GM23248 (cell line): ENCODE data around the gene STIP1. TPM values are rescaled to one million over a fixed set of nuclear protein-coding genes. Genes with fewer than 3 reads are reported as not detected.
A peak's percentile ranks its signal among the peaks of the same experiment; 100 is the strongest.

Experiments used
- DNase-seq: peaks from one replicate; pipeline ENCODE4 v3.0.0-alpha.2; 2015
- H2AFZ ChIP-seq: fragments of 200-600 bp; sonication (generic); 2 replicates; pipeline ENCODE4 v1.6.1; 2016; ENCODE audit warnings: antibody characterized with exemption
- H3F3A ChIP-seq: fragments of 200-600 bp; sonication (generic); 2 replicates; pipeline ENCODE4 v1.6.1; 2016; ENCODE audit warnings: mild to moderate bottlenecking, antibody characterized with exemption, mixed run types; ENCODE audit not compliant: insufficient read depth
- H3K27ac ChIP-seq: fragments of 200-600 bp; sonication (generic); 2 replicates; pipeline ENCODE4 v1.5.1; 2016; ENCODE audit warnings: mild to moderate bottlenecking
- H3K27me3 ChIP-seq: fragments of 200-600 bp; sonication (generic); replicated peaks from 2 replicates; pipeline ENCODE4 v1.6.1; 2016; ENCODE audit warnings: mild to moderate bottlenecking; ENCODE audit not compliant: insufficient read depth
- H3K36me3 ChIP-seq: fragments of 200-600 bp; sonication (generic); 2 replicates; pipeline ENCODE4 v1.6.1; 2016; ENCODE audit warnings: low read depth, mild to moderate bottlenecking
- H3K4me1 ChIP-seq: fragments of 200-600 bp; sonication (generic); 2 replicates; pipeline ENCODE4 v1.6.1; 2016; ENCODE audit warnings: mild to moderate bottlenecking; ENCODE audit not compliant: insufficient read depth
- H3K4me2 ChIP-seq: fragments of 200-600 bp; sonication (generic); one replicate; pipeline ENCODE4 v1.6.1; 2016; ENCODE audit warnings: mild to moderate bottlenecking; ENCODE audit not compliant: unreplicated experiment
- H3K4me3 ChIP-seq: fragments of 200-600 bp; sonication (generic); 2 replicates; pipeline ENCODE4 v1.5.1; 2016; ENCODE audit warnings: mild to moderate bottlenecking
- H3K79me2 ChIP-seq: fragments of 200-600 bp; sonication (generic); 2 replicates; pipeline ENCODE4 v1.6.1; 2016; ENCODE audit warnings: mild to moderate bottlenecking; ENCODE audit not compliant: insufficient read depth
- H3K9ac ChIP-seq: fragments of 200-600 bp; sonication (generic); 2 replicates; pipeline ENCODE4 v1.6.1; 2016; ENCODE audit warnings: mild to moderate bottlenecking
- H3K9me2 ChIP-seq: fragments of 200-600 bp; sonication (generic); 2 replicates; pipeline ENCODE4 v1.6.1; 2016; ENCODE audit warnings: mixed run types, mild to moderate bottlenecking, moderate library complexity; ENCODE audit not compliant: insufficient read depth
- H3K9me3 ChIP-seq: fragments of 200-600 bp; sonication (generic); one replicate; pipeline ENCODE4 v1.6.1; 2017; ENCODE audit warnings: low read depth
- H4K20me1 ChIP-seq: fragments of 200-600 bp; sonication (generic); 2 replicates; pipeline ENCODE4 v1.6.0; 2016; ENCODE audit not compliant: insufficient read depth
- EZH2 ChIP-seq: fragments of 200-600 bp; sonication (generic); IDR thresholded peaks from 2 replicates; pipeline ENCODE4 v1.6.1; 2018; ENCODE audit warnings: antibody characterized with exemption, mild to moderate bottlenecking; ENCODE audit not compliant: insufficient read depth, poor library complexity, severe bottlenecking
- EZH2phosphoT487 ChIP-seq: fragments of 200-600 bp; sonication (generic); IDR thresholded peaks from 2 replicates; pipeline ENCODE4 v1.6.1; 2018; ENCODE audit warnings: antibody characterized with exemption, moderate library complexity, mild to moderate bottlenecking, low read depth; ENCODE audit not compliant: insufficient read depth
- WGBS, 2 experiments: methylation state at CpG; one replicate each; pipeline ENCODE4 v1.1.6; 2015 to 2017; ENCODE audit warnings: low lambda C conversion rate in 2 of 2, low coverage in 1 of 2; ENCODE audit errors: missing lambda C conversion rate in 2 of 2; 5-methylcytosine and 5-hydroxymethylcytosine counted together
- in situ Hi-C: fragments of 300-500 bp; cut with MboI; formaldehyde crosslinking; loops from 2 replicates; pipeline ENCODE4 v1.15.0; 2020
- polyA plus RNA-seq: library from polyadenylated mRNA; unstranded; fragments of >200 nt; fragmentation: Nextera tagmentation; extraction: Ambion mirVana; gene quantifications from 2 replicates; pipeline ENCODE4 v1.2.1, GENCODE V29; 2016
- total RNA-seq: library from RNA; depleted of rRNA; stranded (reverse); fragments of >200 nt; shearing (Covaris generic); gene quantifications from 2 replicates; pipeline ENCODE4 v1.2.3, GENCODE V29; 2014

The STIP1 gene
- total and polyA plus RNA-seq, 2 experiments from 2014 or later: 115 to 128 TPM

GRCh38 chr11:64240435-64241240 is 54.7 kb downstream of the STIP1 start, which contains the start of gene FKBP2:
FKBP2 (plus strand) TSS chr11:64241095; CDS start chr11:64242388, 1,293 bp downstream.
- Histone ChIP-seq H3K79me2 (peaks cover 42% of the 10 kb centered on the region), H3K4me3 (peak within 1 kb of the TSS; percentile 75), H3K4me2 (peak within 1 kb of the TSS; percentile 91)

GRCh38 chr11:64241241-64241490 is 55.2 kb downstream of the STIP1 start:
- in situ Hi-C loops: no loop called here
- Histone ChIP-seq H2AFZ (peak overlapping the region; percentile 85), H3K27me3 (no peaks in the 10 kb centered on the region), H3K4me1 (peaks cover 15% of the 10 kb centered on the region), H3K4me3 (peak overlapping the region; percentile 75), H3F3A (peaks cover 18% of the 10 kb centered on the region; the same call in 1 of the 2 replicates), H3K9me3 (no peaks in the 10 kb centered on the region), H4K20me1 (no peaks in the 10 kb centered on the region), H3K79me2 (peaks cover 45% of the 10 kb centered on the region), H3K9ac (peak overlapping the region; percentile 85), H3K4me2 (no peak overlapping the region), H3K27ac (peak overlapping the region; percentile 85), H3K36me3 (no peaks in the 10 kb centered on the region; the same call in 1 of the 2 replicates), H3K9me2 (no peaks in the 10 kb centered on the region)
- no peak for TF ChIP-seq EZH2
- TF ChIP-seq EZH2phosphoT487: no peak
- DNase-seq: peak; percentile 99
- WGBS, 2 experiments: 2% methylated on average over 24 of the region's 24 CpGs; no CpG with 5 or more reads in 1 of the 2 experiments

More at GRCh38 chr11:64240435-64241240, 54.7 kb downstream of the STIP1 start, which contains the start of gene FKBP2:
- H3F3A ChIP-seq: peaks cover 18% of the 10 kb centered on the region; the same call in 1 of the 2 replicates
- peak; percentile 99 for DNase-seq
- 3 to 4% methylated on average over 50 to 57 of the region's 58 CpGs for WGBS, 2 experiments
- no peaks in the 10 kb centered on the region for H4K20me1 ChIP-seq
- H3K27me3 ChIP-seq: no peaks in the 10 kb centered on the region
- TF ChIP-seq EZH2: no peak
- TF ChIP-seq EZH2phosphoT487: no peak
- peak within 1 kb of the TSS; percentile 85 for H3K27ac ChIP-seq
- H3K9me3 ChIP-seq: no peaks in the 10 kb centered on the region
- H3K4me1 ChIP-seq: peaks cover 15% of the 10 kb centered on the region
- peak within 1 kb of the TSS; percentile 85 for H3K9ac ChIP-seq
- in situ Hi-C loops: no loop called here
- H3K9me2 ChIP-seq: no peaks in the 10 kb centered on the region
- peak within 1 kb of the TSS; percentile 85 for H2AFZ ChIP-seq
- H3K36me3 ChIP-seq: no peaks in the 10 kb centered on the region; the same call in 1 of the 2 replicates

DNA sequence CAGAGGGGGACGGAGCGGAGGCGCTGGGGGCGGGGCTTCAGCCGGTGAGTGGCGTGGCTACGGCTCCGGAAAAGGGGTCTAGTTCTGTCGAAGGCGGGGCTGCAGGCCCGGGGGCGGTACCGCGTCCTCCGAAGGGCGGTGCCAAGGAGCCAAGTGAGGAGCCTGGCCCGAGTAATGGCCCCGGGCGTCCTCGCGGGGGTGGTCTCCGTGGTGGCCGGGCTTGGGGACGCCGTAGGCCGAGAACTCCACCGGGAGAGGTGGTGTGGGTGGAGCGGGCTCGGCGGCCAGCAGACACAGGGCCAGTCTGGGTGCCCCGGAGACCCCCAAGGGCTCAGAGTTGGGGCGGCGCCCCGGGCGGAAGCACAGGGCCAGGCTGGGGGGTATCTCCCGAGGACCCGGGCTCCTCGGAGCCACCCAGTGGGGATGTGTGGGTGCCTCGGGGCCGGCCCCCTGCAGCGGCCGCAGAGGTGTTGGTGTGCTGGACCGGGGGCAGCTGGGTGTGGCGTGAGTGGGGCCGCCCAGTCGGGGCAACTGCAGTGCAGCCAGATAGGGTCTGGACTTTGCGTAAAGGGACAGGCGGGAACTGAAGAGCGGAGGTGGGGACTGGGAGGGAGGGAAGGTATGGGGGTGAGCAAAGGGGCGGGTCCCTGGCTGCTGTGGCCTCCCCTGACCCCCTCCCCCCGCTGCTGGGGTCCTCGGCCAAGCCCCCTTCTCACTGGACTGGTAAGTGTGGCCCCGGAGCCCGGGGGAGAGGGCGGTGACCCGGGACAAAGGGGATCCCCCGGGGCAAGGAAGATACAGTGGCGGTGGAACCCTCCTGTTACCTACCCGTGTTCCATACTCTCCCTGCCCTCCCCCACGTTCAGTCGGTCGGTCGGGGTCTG is 55.8 kb downstream of the STIP1 start:
- no peaks in the 10 kb centered on the region for H3K9me2 ChIP-seq
- WGBS, 2 experiments: 2% methylated on average over 19 to 49 of the region's 63 CpGs
- H3K36me3 ChIP-seq: no peaks in the 10 kb centered on the region; the same call in 1 of the 2 replicates
- peak overlapping the region; percentile 85 for H3K9ac ChIP-seq
- peak overlapping the region; percentile 36; the same call in 1 of the 2 replicates for H2AFZ ChIP-seq
- TF ChIP-seq EZH2 (no peak), EZH2phosphoT487 (no peak)
- H3K4me3 ChIP-seq: peak overlapping the region; percentile 75
- H3K79me2 ChIP-seq: peaks cover 46% of the 10 kb centered on the region
- peak; percentile 59 for DNase-seq
- in situ Hi-C loops: no loop called here
- H3K4me1 ChIP-seq: peaks cover 15% of the 10 kb centered on the region
- H3K27me3 ChIP-seq: no peaks in the 10 kb centered on the region
- no peaks in the 10 kb centered on the region for H4K20me1 ChIP-seq
- H3K4me2 ChIP-seq: peak overlapping the region; percentile 72
- H3K27ac ChIP-seq: peak overlapping the region; percentile 45
- peaks cover 18% of the 10 kb centered on the region; the same call in 1 of the 2 replicates for H3F3A ChIP-seq
- no peaks in the 10 kb centered on the region for H3K9me3 ChIP-seq

- WGBS, 2 experiments: 83 to 87% methylated on average over 8 of the region's 8 CpGs
- no peaks in the 10 kb centered on the region for H4K20me1 ChIP-seq
- no peaks in the 10 kb centered on the region for H3K9me2 ChIP-seq
- no peak for DNase-seq
- peak overlapping the region; percentile 75 for H3K4me3 ChIP-seq
- H2AFZ ChIP-seq: no peak overlapping the region
- H3K27ac ChIP-seq: 0 out of 2 replicates have a peak overlapping the region, but pooled peaks have one; percentile 45
- H3F3A ChIP-seq: peaks cover 23% of the 10 kb centered on the region
- in situ Hi-C loops: no loop called here
- no peaks in the 10 kb centered on the region for H3K9me3 ChIP-seq
- peaks cover 15% of the 10 kb centered on the region for H3K4me1 ChIP-seq
- H3K9ac ChIP-seq: no peak overlapping the region
- TF ChIP-seq EZH2phosphoT487: no peak
- no peak for TF ChIP-seq EZH2
- peak overlapping the region; percentile 72 for H3K4me2 ChIP-seq
- H3K36me3 ChIP-seq: no peaks in the 10 kb centered on the region; the same call in 1 of the 2 replicates
- peaks cover 46% of the 10 kb centered on the region for H3K79me2 ChIP-seq
- no peaks in the 10 kb centered on the region for H3K27me3 ChIP-seq
Observed at GRCh38 chr11:64243236-64243854, 57.4 kb downstream of the STIP1 start.
